ENCODE data around the gene KRTAP5-6. TPM values are rescaled to one million over a fixed set of nuclear protein-coding genes. Genes with fewer than 3 reads are reported as not detected.

KRTAP5-6 gene
- total RNA-seq, 4 donors from 2014 or later: not detected

- intact Hi-C loops (cut with DNase I; ENCODE audit: low total_unique reads): no loop called here
- peaks cover 0 to 3% of the 10 kb centered on the region in 2 donors for H3K27me3 ChIP-seq
- H3K4me1 ChIP-seq: no peaks in the 10 kb centered on the region
- H3K4me3 ChIP-seq: no peak overlapping the region
- no peaks in the 10 kb centered on the region for H3K36me3 ChIP-seq
- peak in 1 of 2 donors; percentile 11 for DNase-seq
- TF ChIP-seq CTCF (IDR thresholded peaks at IDR 0.05): no peak
- no peak for TF ChIP-seq POLR2A (IDR thresholded peaks at IDR 0.05)
- H3K9me3 ChIP-seq: no peaks in the 10 kb centered on the region
- no peak overlapping the region for H3K27ac ChIP-seq
Observed at GRCh38 chr11:1674173-1675131, 22.5 kb upstream of the KRTAP5-6 start.

- intact Hi-C loops (cut with DNase I; ENCODE audit: low total_unique reads): no loop called here
- peaks cover 0 to 3% of the 10 kb centered on the region in 2 donors for H3K27me3 ChIP-seq
- no peak for DNase-seq
- no peak overlapping the region for H3K4me3 ChIP-seq
- H3K27ac ChIP-seq: no peak overlapping the region
- no peaks in the 10 kb centered on the region for H3K4me1 ChIP-seq
- H3K9me3 ChIP-seq: no peaks in the 10 kb centered on the region
- H3K36me3 ChIP-seq: no peaks in the 10 kb centered on the region
- no peak for TF ChIP-seq POLR2A (IDR thresholded peaks at IDR 0.05)
- no peak for TF ChIP-seq CTCF (IDR thresholded peaks at IDR 0.05)
Observed at GRCh38 chr11:1675536-1676228, 21.3 kb upstream of the KRTAP5-6 start.

- no peak for DNase-seq
- intact Hi-C loops (cut with DNase I; ENCODE audit: low total_unique reads): no loop called here
- H3K36me3 ChIP-seq: no peaks in the 10 kb centered on the region
- peaks cover 0 to 3% of the 10 kb centered on the region in 2 donors for H3K27me3 ChIP-seq
- TF ChIP-seq CTCF (IDR thresholded peaks at IDR 0.05) (no peak), POLR2A (IDR thresholded peaks at IDR 0.05) (no peak)
- no peak overlapping the region for H3K27ac ChIP-seq
- no peak overlapping the region for H3K4me3 ChIP-seq
- H3K4me1 ChIP-seq: no peaks in the 10 kb centered on the region
- H3K9me3 ChIP-seq: no peaks in the 10 kb centered on the region
Observed at GRCh38 chr11:1676229-1676740, 20.7 kb upstream of the KRTAP5-6 start.

- TF ChIP-seq CTCF (IDR thresholded peaks at IDR 0.05) (no peak), POLR2A (IDR thresholded peaks at IDR 0.05) (no peak)
- Histone ChIP-seq H3K27me3 (peaks cover 0 to 3% of the 10 kb centered on the region in 2 donors), H3K4me3 (no peak overlapping the region), H3K27ac (no peak overlapping the region), H3K4me1 (no peaks in the 10 kb centered on the region), H3K9me3 (no peaks in the 10 kb centered on the region), H3K36me3 (no peaks in the 10 kb centered on the region)
- intact Hi-C loops (cut with DNase I; ENCODE audit: low total_unique reads): no loop called here
- no peak for DNase-seq
Observed at GRCh38 chr11:1679881-1680280, 17.1 kb upstream of the KRTAP5-6 start.

Measured in uterus (tissue), 4 donors.